WTC11 (cell line): ENCODE data around the gene ZNF799. TPM values are rescaled to one million over a fixed set of nuclear protein-coding genes. Genes with fewer than 3 reads are reported as not detected.

Source experiments
- ATAC-seq: fragments of 200-7000 bp; cut with Tn5 transposase; 2 replicates; pipeline ENCODE4 v1.10.0; 2021; ENCODE audit warnings: mild to moderate bottlenecking, moderate library complexity
- CTCF ChIA-PET: fragments of 300-600 bp; sonication (Branson Sonifier 250); formaldehyde crosslinking; loops from one replicate; lab custom pipeline; 2021; ENCODE audit warnings: antibody characterized with exemption; lab: Charles Lee
- POLR2A ChIA-PET: fragments of 350-600 bp; sonication (Branson Sonifier 250); formaldehyde crosslinking; loops from one replicate; lab custom pipeline; 2021; ENCODE audit warnings: antibody characterized with exemption; lab: Charles Lee
- DNase-seq: peaks from one replicate; pipeline ENCODE4 v3.0.0; 2021; ENCODE audit warnings: low spot score
- H3K27ac Mint-ChIP-seq: 2 replicates; pipeline ENCODE4 v1.8.0; 2021; ENCODE audit warnings: mixed read lengths
- H3K27me3 Mint-ChIP-seq: 2 replicates; pipeline ENCODE4 v1.8.0; 2021; ENCODE audit warnings: low read depth, mild to moderate bottlenecking, moderate library complexity, mixed read lengths
- H3K36me3 Mint-ChIP-seq: 2 replicates; pipeline ENCODE4 v1.8.0; 2021; ENCODE audit warnings: mixed read lengths
- H3K4me1 Mint-ChIP-seq: 2 replicates; pipeline ENCODE4 v1.8.0; 2022; ENCODE audit warnings: mixed read lengths
- H3K4me3 Mint-ChIP-seq: 2 replicates; pipeline ENCODE4 v1.8.0; 2021; ENCODE audit warnings: mild to moderate bottlenecking, moderate library complexity, mixed read lengths
- H3K9me3 Mint-ChIP-seq: 2 replicates; pipeline ENCODE4 v1.8.0; 2021; ENCODE audit warnings: mixed read lengths
- AFF4 ChIP-seq: sonication (generic); formaldehyde crosslinking; IDR thresholded peaks from 2 replicates; pipeline ENCODE4 v1.8.1; 2023; ENCODE audit warnings: mild to moderate bottlenecking, missing genetic modification reagents, borderline replicate concordance
- AR ChIP-seq: fragments of 250-450 bp; sonication (Bioruptor Pico); IDR thresholded peaks from 2 replicates; pipeline ENCODE4 v1.9.0; 2021; ENCODE audit warnings: mild to moderate bottlenecking
- E2F1 ChIP-seq: sonication (generic); formaldehyde crosslinking; IDR thresholded peaks from 2 replicates; pipeline ENCODE4 v1.8.0; 2022; ENCODE audit warnings: mild to moderate bottlenecking, missing genetic modification reagents
- E2F4 ChIP-seq: sonication (generic); formaldehyde crosslinking; IDR thresholded peaks from 2 replicates; pipeline ENCODE4 v1.8.1; 2022; ENCODE audit warnings: low read depth, mild to moderate bottlenecking, moderate library complexity, missing genetic modification reagents, borderline replicate concordance
- ELF4 ChIP-seq: sonication (generic); formaldehyde crosslinking; IDR thresholded peaks from 2 replicates; pipeline ENCODE4 v1.8.1; 2022; ENCODE audit warnings: low read depth, mild to moderate bottlenecking, moderate library complexity, missing genetic modification reagents
- ETV6 ChIP-seq: sonication (generic); formaldehyde crosslinking; IDR thresholded peaks from 2 replicates; pipeline ENCODE4 v1.8.1; 2022; ENCODE audit warnings: mild to moderate bottlenecking, missing genetic modification reagents
- FOXJ3 ChIP-seq: sonication (generic); formaldehyde crosslinking; IDR thresholded peaks from 2 replicates; pipeline ENCODE4 v1.9.0; 2021; ENCODE audit warnings: missing genetic modification reagents, mild to moderate bottlenecking, borderline replicate concordance
- JAZF1 ChIP-seq: fragments of 250-450 bp; sonication (Bioruptor Pico); IDR thresholded peaks from 2 replicates; pipeline ENCODE4 v1.9.0; 2021; ENCODE audit warnings: moderate library complexity, mild to moderate bottlenecking, inconsistent platforms
- MAX ChIP-seq: sonication (generic); formaldehyde crosslinking; IDR thresholded peaks from 2 replicates; pipeline ENCODE4 v1.8.0; 2022; ENCODE audit warnings: mild to moderate bottlenecking, missing genetic modification reagents
- MYBL2 ChIP-seq: sonication (generic); formaldehyde crosslinking; IDR thresholded peaks from 2 replicates; pipeline ENCODE4 v1.8.1; 2023; ENCODE audit warnings: mild to moderate bottlenecking, moderate library complexity, missing genetic modification reagents
- SMAD4 ChIP-seq: sonication (generic); formaldehyde crosslinking; IDR thresholded peaks from 2 replicates; pipeline ENCODE4 v1.8.0; 2022; ENCODE audit warnings: mild to moderate bottlenecking, missing genetic modification reagents
- TEAD1 ChIP-seq: sonication (generic); formaldehyde crosslinking; IDR thresholded peaks from 2 replicates; pipeline ENCODE4 v1.8.0; 2022; ENCODE audit warnings: mild to moderate bottlenecking, missing genetic modification reagents
- TEAD4 ChIP-seq: sonication (generic); formaldehyde crosslinking; IDR thresholded peaks from 2 replicates; pipeline ENCODE4 v1.8.0; 2022; ENCODE audit warnings: mild to moderate bottlenecking, missing genetic modification reagents
- ZNF263 ChIP-seq: sonication (generic); formaldehyde crosslinking; IDR thresholded peaks from 2 replicates; pipeline ENCODE4 v1.8.1; 2022; ENCODE audit warnings: low read depth, mild to moderate bottlenecking, moderate library complexity, missing genetic modification reagents
- ZNF512 ChIP-seq: sonication (generic); formaldehyde crosslinking; IDR thresholded peaks from 2 replicates; pipeline ENCODE4 v1.8.1; 2022; ENCODE audit warnings: missing genetic modification reagents, borderline replicate concordance
- total RNA-seq: library from RNA; stranded (reverse); gene quantifications from 3 replicates; pipeline ENCODE4 v1.2.3, GENCODE V29; 2021

ZNF799 gene
- total RNA-seq, 1 experiment from 2014 or later, result 3.7 TPM

- peaks cover 74% of the 10 kb centered on the region for H3K36me3 Mint-ChIP-seq
- ATAC-seq, result no peak
- no peak overlapping the region for H3K27ac Mint-ChIP-seq
- no peaks in the 10 kb centered on the region for H3K4me1 Mint-ChIP-seq
- TF ChIP-seq ELF4 (CRISPR knock-in tag), result no peak
- TF ChIP-seq MYBL2 (CRISPR knock-in tag), result no peak
- TF ChIP-seq TEAD1 (CRISPR knock-in tag), result no peak
- no peak for TF ChIP-seq E2F1
- TF ChIP-seq ZNF512 (CRISPR knock-in tag), result no peak
- TF ChIP-seq FOXJ3 (CRISPR knock-in tag), result no peak
- no peak for TF ChIP-seq E2F4 (CRISPR knock-in tag)
- TF ChIP-seq ZNF263, result no peak
- no peak for TF ChIP-seq ETV6
- TF ChIP-seq AR (CRISPR knock-in tag), result no peak
- TF ChIP-seq JAZF1, result no peak
- no peak for TF ChIP-seq MAX
- TF ChIP-seq TEAD4 (CRISPR knock-in tag), result no peak
- no peak for TF ChIP-seq SMAD4 (CRISPR knock-in tag)
- TF ChIP-seq AFF4, result no peak
- H3K9me3 Mint-ChIP-seq, result peaks cover 81% of the 10 kb centered on the region
- POLR2A ChIA-PET, result no interaction called here
- CTCF ChIA-PET, result no interaction called here
- H3K27me3 Mint-ChIP-seq, result peaks cover 11% of the 10 kb centered on the region
- H3K4me3 Mint-ChIP-seq, result no peak overlapping the region
- DNase-seq, result no peak
Observed at GRCh38 chr19:12350185-12350889, 50.7 kb downstream of the ZNF799 start.
